HepG2 (cell line): ENCODE results near the gene SRP72. TPM values are rescaled to one million over a fixed set of nuclear protein-coding genes. Genes with fewer than 3 reads are reported as not detected.

Experiments used
- ATAC-seq: fragments of 200-7000 bp; cut with Tn5 transposase; 3 replicates; pipeline ENCODE4 v1.9.1; 2020; ENCODE audit warnings: mild to moderate bottlenecking, moderate library complexity
- BruUV-seq: library from RNA; stranded (reverse); fragments of 400-500 nt; replicated peaks from 2 replicates; lab custom pipeline; 2021; lab: Mats Ljungman, UMichigan
- CTCF ChIA-PET: fragments of 300-600 bp; formaldehyde crosslinking; extraction: SDS; loops from one replicate; lab custom pipeline; 2021; ENCODE audit warnings: low total read pairs, inconsistent platforms, low intra/inter-chr PET ratio; lab: Yijun Ruan, JAX
- POLR2A ChIA-PET: fragments of 350-600 bp; sonication (Branson Sonifier 250); formaldehyde crosslinking; loops from one replicate; lab custom pipeline; 2020; ENCODE audit warnings: antibody characterized with exemption, inconsistent platforms; lab: Yijun Ruan, JAX
- DNase-seq: peaks from one replicate; pipeline ENCODE4 v3.0.0-alpha.2; 2015; ENCODE audit warnings: low spot score
- FAIRE-seq: peaks from 3 replicates; lab custom pipeline; 2011; peaks lifted over from hg19 to GRCh38; lab: Jason Lieb, UNC
- H2AFZ ChIP-seq: one replicate; pipeline ENCODE4 v1.6.1; 2011; ENCODE audit warnings: low read length, inconsistent platforms
- H3K27ac ChIP-seq: fragments of 300-600 bp; 3 replicates; pipeline ENCODE4 v1.8.0; 2011; ENCODE audit warnings: mixed run types, mild to moderate bottlenecking, mixed read lengths, low read length, inconsistent platforms; ENCODE audit not compliant: insufficient read depth; ENCODE audit errors: extremely low read length
- H3K27me3 ChIP-seq, 2 experiments: fragments of 200-600 bp in 1 of 2; 2 replicates in 1 of 2; 3 replicates in 1 of 2; pipeline versions ENCODE4 v1.6.0 to v1.8.0; 2011; ENCODE audit warnings: low read length in 2 of 2, mild to moderate bottlenecking in 2 of 2, moderate library complexity in 2 of 2, inconsistent platforms in 1 of 2; ENCODE audit not compliant: insufficient read depth in 2 of 2, control insufficient read depth in 1 of 2
- H3K36me3 ChIP-seq, 2 experiments: fragments of 200-600 bp in 1 of 2; replicated peaks in 1 of 2; 2 replicates in 1 of 2; 3 replicates in 1 of 2; pipeline versions ENCODE4 v1.5.1 to v1.8.0; 2011; ENCODE audit warnings: low read length in 2 of 2, inconsistent platforms in 1 of 2; ENCODE audit not compliant: insufficient read depth in 2 of 2, control insufficient read depth in 1 of 2
- H3K4me1 ChIP-seq: 2 replicates; pipeline ENCODE4 v1.5.1; 2012; ENCODE audit warnings: low read length, inconsistent platforms; ENCODE audit not compliant: insufficient read depth
- H3K4me2 ChIP-seq: 2 replicates; pipeline ENCODE4 v1.6.0; 2011; ENCODE audit warnings: low read depth, low read length, inconsistent platforms
- H3K4me3 ChIP-seq, 3 experiments: fragments of 200-600 bp in 1 of 3; sonication (generic), shearing (Covaris generic) in 1 of 3; replicated peaks in 1 of 3; 2 replicates each; pipeline ENCODE4 v1.5.1; 2011 to 2016; ENCODE audit warnings: low read length in 3 of 3, inconsistent platforms in 2 of 3, low read depth in 2 of 3, mild to moderate bottlenecking in 2 of 3, control low read depth in 1 of 3, mixed read lengths in 1 of 3; ENCODE audit not compliant: insufficient read depth in 1 of 3
- H3K79me2 ChIP-seq: one replicate; pipeline ENCODE4 v1.6.1; 2011; ENCODE audit warnings: low read length, inconsistent platforms; ENCODE audit not compliant: insufficient read depth
- H3K9ac ChIP-seq: 2 replicates; pipeline ENCODE4 v1.6.0; 2011; ENCODE audit warnings: mild to moderate bottlenecking, low read depth, low read length, inconsistent platforms; ENCODE audit not compliant: insufficient read depth
- H3K9me3 ChIP-seq: 2 replicates; pipeline ENCODE4 v1.5.1; 2012; ENCODE audit warnings: mild to moderate bottlenecking, low read length
- H4K20me1 ChIP-seq: 2 replicates; pipeline ENCODE4 v1.6.0; 2011; ENCODE audit warnings: inconsistent platforms, mild to moderate bottlenecking, low read length, moderate library complexity; ENCODE audit not compliant: insufficient read depth
- ARNTL ChIP-seq: sonication (generic); formaldehyde crosslinking; IDR thresholded peaks from 2 replicates; pipeline ENCODE4 v1.4.0; 2020; ENCODE audit warnings: mild to moderate bottlenecking, missing genetic modification reagents
- DPF2 ChIP-seq: sonication (generic); formaldehyde crosslinking; IDR thresholded peaks from 2 replicates; pipeline ENCODE4 v1.4.0; 2020; ENCODE audit warnings: mild to moderate bottlenecking, low read depth, missing genetic modification reagents, borderline replicate concordance
- HCFC1 ChIP-seq: fragments of 150-350 bp; IDR thresholded peaks from 2 replicates; pipeline ENCODE4 v1.6.1; 2014; ENCODE audit warnings: low read depth, low read length
- LCORL ChIP-seq, 2 experiments: fragments of 450-650 bp in 1 of 2; sonication (generic) in 1 of 2; formaldehyde crosslinking in 1 of 2; IDR thresholded peaks; 2 replicates each; pipeline versions ENCODE4 v1.5.0 to v1.6.1; 2017 to 2020; ENCODE audit warnings: antibody characterized with exemption in 1 of 2, missing genetic modification reagents in 1 of 2
- MIER3 ChIP-seq: IDR thresholded peaks from 2 replicates; pipeline ENCODE4 v1.6.1; 2016; ENCODE audit warnings: missing compliant biosample characterization, borderline replicate concordance
- NFYB ChIP-seq: sonication (generic); formaldehyde crosslinking; IDR thresholded peaks from 2 replicates; pipeline ENCODE4 v1.4.0; 2020; ENCODE audit warnings: missing genetic modification reagents
- REXO4 ChIP-seq: sonication (generic); formaldehyde crosslinking; IDR thresholded peaks from 2 replicates; pipeline ENCODE4 v1.8.0; 2022; ENCODE audit warnings: missing genetic modification reagents, mild to moderate bottlenecking, borderline replicate concordance
- TEAD2 ChIP-seq: sonication (generic); formaldehyde crosslinking; IDR thresholded peaks from 2 replicates; pipeline ENCODE4 v1.9.0; 2021; ENCODE audit warnings: missing genetic modification reagents
- TP53 ChIP-seq: sonication (generic); formaldehyde crosslinking; conservative IDR thresholded peaks from 2 replicates; pipeline ENCODE4 v1.4.0; 2020; ENCODE audit warnings: missing genetic modification reagents
- USF2 ChIP-seq, 2 experiments: sonication (generic) in 1 of 2; formaldehyde crosslinking in 1 of 2; IDR thresholded peaks; 2 replicates each; pipeline versions ENCODE4 v1.5.1 to v1.6.1; 2011 to 2020; ENCODE audit warnings: borderline replicate concordance in 1 of 2, low read depth in 1 of 2, low read length in 1 of 2, mild to moderate bottlenecking in 1 of 2, missing genetic modification reagents in 1 of 2, moderate library complexity in 1 of 2
- ZFP62 ChIP-seq: sonication (generic); formaldehyde crosslinking; IDR thresholded peaks from 2 replicates; pipeline ENCODE4 v1.4.0; 2020; ENCODE audit warnings: missing genetic modification reagents
- ZNF24 ChIP-seq: fragments of 450-650 bp; IDR thresholded peaks from 2 replicates; pipeline ENCODE4 v1.6.1; 2017; ENCODE audit warnings: antibody characterized with exemption, mild to moderate bottlenecking
- ZNF605 ChIP-seq: sonication (generic); formaldehyde crosslinking; IDR thresholded peaks from 2 replicates; pipeline ENCODE4 v1.8.0; 2022; ENCODE audit warnings: mild to moderate bottlenecking, missing genetic modification reagents
- ZNF629 ChIP-seq: sonication (generic); formaldehyde crosslinking; conservative IDR thresholded peaks from 2 replicates; pipeline ENCODE4 v1.5.0; 2020; ENCODE audit warnings: missing genetic modification reagents
- WGBS: methylation state at CpG from one replicate; pipeline ENCODE4 v1.1.6; 2017; ENCODE audit warnings: low lambda C conversion rate; 5-methylcytosine and 5-hydroxymethylcytosine counted together
- in situ Hi-C: cut with HindIII; loops from 2 replicates; pipeline ENCODE4 v1.10.0; 2017; ENCODE audit warnings: low pct_unique_long_range_greater_than_20kb; ENCODE audit not compliant: extremely low pct_ligation_motif_present
- intact Hi-C: fragments of 100-400 bp; cut with micrococcal nuclease; formaldehyde crosslinking; loops from one replicate; pipeline ENCODE4 v1.10.0; 2022; ENCODE audit not compliant: unreplicated experiment
- polyA plus RNA-seq, 8 experiments: library from polyadenylated mRNA; depleted of rRNA in 3 of 8; stranded (reverse) in 7 of 8; unstranded in 1 of 8; fragments of >200 nt; fragmentation: Illumina TruSeq in 4 of 8; extraction: Trizol in 4 of 8; gene quantifications; 2 replicates each; pipeline versions ENCODE4 v1.2.1 to v1.2.3, GENCODE V29; 2011 to 2016; ENCODE audit warnings: low read depth in 4 of 8, missing spikeins in 1 of 8, mixed read lengths in 1 of 8; ENCODE audit not compliant: insufficient read depth in 1 of 8
- total RNA-seq, 5 experiments: library from RNA; depleted of rRNA; stranded (reverse); fragments of >200 nt; fragmentation: Illumina TruSeq; extraction: Trizol; gene quantifications; 2 replicates each; pipeline ENCODE4 v1.2.3, GENCODE V29; 2016; ENCODE audit warnings: low read depth in 1 of 5
- TF ChIP-seq, protein P1 (sequence below): sonication (generic); formaldehyde crosslinking; IDR thresholded peaks from 2 replicates; pipeline ENCODE4 v1.4.0; 2020; ENCODE audit warnings: missing genetic modification reagents
- TF ChIP-seq, protein P2 (sequence below): sonication (generic); formaldehyde crosslinking; IDR thresholded peaks from 2 replicates; pipeline ENCODE4 v1.4.0; 2020; ENCODE audit warnings: missing genetic modification reagents

Gene SRP72
- total and polyA plus RNA-seq, 2 of the 13 experiments (the other 11 are each of a cell fraction or from before 2014, with no cell fraction given) = 64.9 to 75.6 TPM

DNA sequence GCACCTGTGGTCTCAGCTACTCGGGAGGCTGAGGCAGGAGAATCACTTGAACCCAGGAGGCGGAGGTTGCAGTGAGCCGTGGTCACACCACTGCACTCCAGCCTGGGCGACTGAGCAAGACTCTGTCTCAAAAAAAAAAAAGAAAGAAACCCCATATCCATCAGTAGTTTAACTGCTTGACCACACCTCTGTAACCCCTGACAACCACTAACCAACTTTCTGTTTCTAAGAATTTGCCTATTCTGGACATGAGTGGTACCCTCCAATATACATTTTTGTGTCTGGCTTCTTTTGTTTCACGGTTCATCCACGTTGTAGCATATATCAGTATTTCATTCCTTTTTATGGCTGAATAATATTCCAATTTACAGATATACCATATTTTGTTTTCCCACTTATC lies 41.1 kb upstream of the SRP72 start:
- POLR2A ChIA-PET = interaction anchor here (2.3 kb wide), 1 partner anchor 9 kb away, joined by 8 read pairs; the partner anchor contains the start of genes PAICS and PPAT
- Histone ChIP-seq H3K27ac (no peak overlapping the region), H3K4me2 (no peak overlapping the region), H4K20me1 (peaks cover 22% of the 10 kb centered on the region; the same call in 1 of the 2 replicates), H3K4me3 (no peak overlapping the region), H3K36me3 (no peaks in the 10 kb centered on the region; a peak in 1 of 5 replicates), H2AFZ (no peak overlapping the region), H3K9ac (no peak overlapping the region), H3K27me3 (no peaks in the 10 kb centered on the region), H3K79me2 (peaks cover 100% of the 10 kb centered on the region), H3K9me3 (no peaks in the 10 kb centered on the region), H3K4me1 (peaks cover 39% of the 10 kb centered on the region)
- FAIRE-seq (no peak), ATAC-seq (no peak), DNase-seq (no peak)
- BruUV-seq = no TSS peak
- 99% methylated on average over 6 of the region's 6 CpGs for WGBS
- in situ Hi-C loops = no loop called here
- intact Hi-C loops = loop anchor here (5.0 to 10.0 kb wide), 2 partner anchors 41 to 409 kb away; partner anchors contain the start of gene SRP72
- CTCF ChIA-PET = interaction anchor here (2.0 kb wide), 1 partner anchor 118 kb away, joined by 12 read pairs; no protein-coding TSS in a partner anchor
- TF ChIP-seq TP53 (CRISPR knock-in tag) (no peak), DPF2 (CRISPR knock-in tag) (no peak), ZNF24 (no peak), REXO4 (CRISPR knock-in tag) (no peak), HCFC1 (no peak), LCORL (IDR thresholded peaks at IDR 0.05) (no peak), LCORL (CRISPR knock-in tag; IDR thresholded peaks at IDR 0.05) (no peak), ZFP62 (CRISPR knock-in tag) (no peak), ARNTL (CRISPR knock-in tag) (no peak), USF2 (IDR thresholded peaks at IDR 0.05; ENCODE audit: low read depth, low read length) (no peak), USF2 (CRISPR knock-in tag; IDR thresholded peaks at IDR 0.05; ENCODE audit: borderline replicate concordance) (no peak), ZNF629 (CRISPR knock-in tag) (no peak), TEAD2 (CRISPR knock-in tag) (no peak), NFYB (CRISPR knock-in tag) (no peak), ZNF605 (CRISPR knock-in tag) (no peak), MIER3 (no peak)
- TF ChIP-seq, protein P1, sequence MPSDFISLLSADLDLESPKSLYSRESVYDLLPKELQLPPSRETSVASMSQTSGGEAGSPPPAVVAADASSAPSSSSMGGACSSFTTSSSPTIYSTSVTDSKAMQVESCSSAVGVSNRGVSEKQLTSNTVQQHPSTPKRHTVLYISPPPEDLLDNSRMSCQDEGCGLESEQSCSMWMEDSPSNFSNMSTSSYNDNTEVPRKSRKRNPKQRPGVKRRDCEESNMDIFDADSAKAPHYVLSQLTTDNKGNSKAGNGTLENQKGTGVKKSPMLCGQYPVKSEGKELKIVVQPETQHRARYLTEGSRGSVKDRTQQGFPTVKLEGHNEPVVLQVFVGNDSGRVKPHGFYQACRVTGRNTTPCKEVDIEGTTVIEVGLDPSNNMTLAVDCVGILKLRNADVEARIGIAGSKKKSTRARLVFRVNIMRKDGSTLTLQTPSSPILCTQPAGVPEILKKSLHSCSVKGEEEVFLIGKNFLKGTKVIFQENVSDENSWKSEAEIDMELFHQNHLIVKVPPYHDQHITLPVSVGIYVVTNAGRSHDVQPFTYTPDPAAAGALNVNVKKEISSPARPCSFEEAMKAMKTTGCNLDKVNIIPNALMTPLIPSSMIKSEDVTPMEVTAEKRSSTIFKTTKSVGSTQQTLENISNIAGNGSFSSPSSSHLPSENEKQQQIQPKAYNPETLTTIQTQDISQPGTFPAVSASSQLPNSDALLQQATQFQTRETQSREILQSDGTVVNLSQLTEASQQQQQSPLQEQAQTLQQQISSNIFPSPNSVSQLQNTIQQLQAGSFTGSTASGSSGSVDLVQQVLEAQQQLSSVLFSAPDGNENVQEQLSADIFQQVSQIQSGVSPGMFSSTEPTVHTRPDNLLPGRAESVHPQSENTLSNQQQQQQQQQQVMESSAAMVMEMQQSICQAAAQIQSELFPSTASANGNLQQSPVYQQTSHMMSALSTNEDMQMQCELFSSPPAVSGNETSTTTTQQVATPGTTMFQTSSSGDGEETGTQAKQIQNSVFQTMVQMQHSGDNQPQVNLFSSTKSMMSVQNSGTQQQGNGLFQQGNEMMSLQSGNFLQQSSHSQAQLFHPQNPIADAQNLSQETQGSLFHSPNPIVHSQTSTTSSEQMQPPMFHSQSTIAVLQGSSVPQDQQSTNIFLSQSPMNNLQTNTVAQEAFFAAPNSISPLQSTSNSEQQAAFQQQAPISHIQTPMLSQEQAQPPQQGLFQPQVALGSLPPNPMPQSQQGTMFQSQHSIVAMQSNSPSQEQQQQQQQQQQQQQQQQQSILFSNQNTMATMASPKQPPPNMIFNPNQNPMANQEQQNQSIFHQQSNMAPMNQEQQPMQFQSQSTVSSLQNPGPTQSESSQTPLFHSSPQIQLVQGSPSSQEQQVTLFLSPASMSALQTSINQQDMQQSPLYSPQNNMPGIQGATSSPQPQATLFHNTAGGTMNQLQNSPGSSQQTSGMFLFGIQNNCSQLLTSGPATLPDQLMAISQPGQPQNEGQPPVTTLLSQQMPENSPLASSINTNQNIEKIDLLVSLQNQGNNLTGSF = no peak
- TF ChIP-seq, protein P2, sequence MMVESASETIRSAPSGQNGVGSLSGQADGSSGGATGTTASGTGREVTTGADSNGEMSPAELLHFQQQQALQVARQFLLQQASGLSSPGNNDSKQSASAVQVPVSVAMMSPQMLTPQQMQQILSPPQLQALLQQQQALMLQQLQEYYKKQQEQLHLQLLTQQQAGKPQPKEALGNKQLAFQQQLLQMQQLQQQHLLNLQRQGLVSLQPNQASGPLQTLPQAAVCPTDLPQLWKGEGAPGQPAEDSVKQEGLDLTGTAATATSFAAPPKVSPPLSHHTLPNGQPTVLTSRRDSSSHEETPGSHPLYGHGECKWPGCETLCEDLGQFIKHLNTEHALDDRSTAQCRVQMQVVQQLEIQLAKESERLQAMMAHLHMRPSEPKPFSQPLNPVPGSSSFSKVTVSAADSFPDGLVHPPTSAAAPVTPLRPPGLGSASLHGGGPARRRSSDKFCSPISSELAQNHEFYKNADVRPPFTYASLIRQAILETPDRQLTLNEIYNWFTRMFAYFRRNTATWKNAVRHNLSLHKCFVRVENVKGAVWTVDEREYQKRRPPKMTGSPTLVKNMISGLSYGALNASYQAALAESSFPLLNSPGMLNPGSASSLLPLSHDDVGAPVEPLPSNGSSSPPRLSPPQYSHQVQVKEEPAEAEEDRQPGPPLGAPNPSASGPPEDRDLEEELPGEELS = no peak
